HG02970 (cell line): Measurements from ENCODE around the gene EDAR.

ENCODE experiments used
- ATAC-seq: cut with Tn5 transposase; IDR thresholded peaks from one replicate; pipeline ENCODE4 v1.9.1; 2021; ENCODE audit warnings: mild to moderate bottlenecking, moderate library complexity, moderate number of reproducible peaks; ENCODE audit not compliant: unreplicated experiment, low FRiP score

Gene EDAR

GRCh38 chr2:108912629-108912902 lies 76.5 kb downstream of the EDAR start:
- ATAC-seq: no peak

- ATAC-seq: no peak
These were observed 77.0 kb downstream of the EDAR start for GRCh38 chr2:108911807-108912628.

DNA sequence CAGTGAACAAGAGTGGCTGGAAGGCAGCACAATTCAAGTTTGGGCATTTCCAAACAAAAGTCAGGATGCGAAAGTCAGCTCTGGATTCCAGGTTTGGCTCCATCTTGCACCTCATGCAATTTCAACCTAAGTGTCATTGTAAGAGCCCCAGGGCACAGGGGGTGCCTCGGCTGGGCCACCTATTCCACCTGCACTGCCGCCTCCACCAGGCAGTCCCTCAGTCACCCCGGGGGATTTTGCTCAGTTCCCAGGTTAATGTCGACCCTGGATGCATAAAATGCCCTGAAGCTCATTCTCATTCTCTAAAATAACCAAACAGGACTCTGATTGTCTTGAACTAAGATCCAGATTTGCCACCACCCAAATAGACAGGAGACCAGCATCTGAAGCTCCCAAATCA lies 77.6 kb downstream of the EDAR start:
- ATAC-seq: no peak

DNA sequence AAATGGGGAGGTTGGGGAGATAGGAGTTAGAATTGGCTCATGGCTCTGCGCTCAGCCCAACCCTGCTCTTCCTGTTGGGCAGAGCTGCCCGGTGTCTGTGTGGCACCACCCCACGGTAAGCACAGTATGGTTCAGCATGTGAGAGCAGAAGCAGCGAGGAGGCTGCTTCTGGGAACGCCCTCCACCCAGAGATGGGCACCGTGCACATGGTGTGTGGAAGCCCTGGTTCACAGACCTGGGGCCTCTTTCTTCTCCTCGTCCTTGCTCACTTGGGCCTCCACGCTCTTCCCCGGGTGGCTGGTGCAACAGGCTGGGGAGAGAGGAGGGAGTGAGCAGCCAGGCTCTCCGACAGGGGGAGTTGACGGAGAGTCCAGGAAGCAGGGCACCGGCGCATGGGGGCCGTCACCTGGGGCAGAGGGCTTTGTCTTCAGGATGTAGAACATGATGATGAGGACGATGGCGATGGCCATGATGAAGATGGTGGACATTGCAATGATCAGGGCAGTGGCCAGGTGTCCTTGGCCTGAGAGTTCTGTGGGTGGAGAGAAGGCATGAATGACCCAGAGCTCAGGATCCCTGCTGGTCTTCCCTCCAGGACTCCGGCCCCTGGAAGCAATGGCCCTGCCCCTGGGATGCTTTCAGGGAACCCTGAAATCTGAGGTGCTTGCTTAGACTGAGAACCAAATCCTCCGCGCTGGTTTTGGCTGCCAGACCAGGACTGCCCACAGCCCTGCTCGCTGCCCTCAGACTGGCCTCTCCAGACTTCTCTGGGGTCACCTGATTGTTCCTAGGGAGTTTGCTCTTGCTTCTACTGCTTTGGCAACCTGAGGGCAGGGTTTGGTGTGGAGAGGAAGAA lies 78.3 kb downstream of the EDAR start:
- ATAC-seq: no peak

GRCh38 chr2:108910011-108910431 lies 79.0 kb downstream of the EDAR start:
- no peak for ATAC-seq

- no peak for ATAC-seq
These were observed 79.7 kb downstream of the EDAR start for GRCh38 chr2:108909275-108909823.

- ATAC-seq: no peak
These were observed 80.3 kb downstream of the EDAR start for GRCh38 chr2:108908713-108909070.

- ATAC-seq: no peak
These were observed 81.0 kb downstream of the EDAR start for GRCh38 chr2:108907822-108908712.

DNA sequence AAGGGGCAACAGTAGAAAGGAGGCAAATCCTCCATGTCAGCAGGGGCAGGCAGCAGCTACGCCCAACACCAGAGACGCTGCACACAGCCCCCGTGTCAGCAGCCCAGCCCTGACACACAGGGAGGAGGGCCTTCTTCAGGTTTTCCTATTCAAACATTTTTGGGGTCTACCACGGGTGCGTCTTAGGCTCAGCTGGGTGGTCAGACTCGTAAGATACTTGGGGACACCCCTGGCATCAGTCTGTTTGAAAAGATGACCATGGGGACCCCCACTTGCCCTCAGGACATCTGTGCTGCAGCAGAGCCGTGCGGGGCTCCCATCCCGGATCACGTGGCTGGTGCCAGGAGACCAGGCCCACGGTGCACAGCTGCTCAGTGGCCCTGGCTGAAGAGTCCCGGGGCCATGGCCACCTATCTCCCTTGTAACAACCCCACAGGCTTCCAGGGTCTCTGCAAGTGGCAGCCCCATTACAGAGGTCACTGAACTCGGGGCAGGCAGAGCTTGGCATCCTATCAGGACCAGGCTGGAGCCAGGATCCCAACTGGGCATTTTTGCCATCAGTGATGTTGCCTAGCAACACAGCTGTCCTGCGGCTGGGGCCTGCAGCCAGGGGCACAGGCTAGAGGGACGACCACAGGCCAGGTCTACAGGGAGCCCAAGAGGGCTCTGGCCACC lies 82.5 kb downstream of the EDAR start:
- no peak for ATAC-seq

DNA sequence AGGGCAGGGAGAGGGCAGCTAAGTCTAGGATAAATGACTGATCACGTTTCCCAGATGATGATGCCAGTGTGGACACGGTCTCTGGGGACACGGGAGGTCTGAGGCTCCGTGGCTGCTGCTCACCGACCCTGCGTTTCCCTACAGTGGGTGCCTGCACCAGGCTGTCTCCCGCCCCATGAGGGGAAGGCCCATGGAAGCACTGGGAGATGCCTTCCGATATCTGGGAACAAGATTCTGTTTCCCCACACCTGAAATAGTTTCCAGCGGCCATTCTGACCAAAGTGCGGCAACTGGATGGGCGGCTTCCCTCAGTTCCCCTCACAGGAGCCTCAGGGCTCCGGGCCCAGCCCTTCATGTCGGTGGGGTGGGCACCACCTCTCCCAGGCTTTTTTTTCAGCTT lies 83.1 kb downstream of the EDAR start:
- ATAC-seq: no peak

DNA sequence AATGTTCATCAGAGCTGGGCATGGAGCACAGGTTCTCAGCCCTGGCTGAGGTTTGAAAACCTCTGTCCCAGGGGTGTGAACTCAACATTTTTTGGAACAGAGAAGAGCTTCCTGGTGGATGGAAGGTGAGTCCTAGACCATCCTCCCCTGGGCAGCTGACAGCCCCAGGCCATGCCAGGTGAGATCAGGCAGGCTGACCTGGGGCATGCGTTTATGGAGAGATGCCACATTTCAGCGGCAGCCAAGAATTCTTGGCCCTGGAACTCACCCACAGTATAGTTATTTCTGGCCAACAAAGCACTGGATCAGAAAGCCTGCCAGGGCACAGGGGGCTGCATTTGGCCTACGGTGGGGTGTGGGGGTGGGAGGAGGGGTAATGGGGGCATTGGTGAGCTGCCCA lies 83.8 kb downstream of the EDAR start:
- no peak for ATAC-seq

GRCh38 chr2:108904680-108905079 lies 84.3 kb downstream of the EDAR start:
- no peak for ATAC-seq

DNA sequence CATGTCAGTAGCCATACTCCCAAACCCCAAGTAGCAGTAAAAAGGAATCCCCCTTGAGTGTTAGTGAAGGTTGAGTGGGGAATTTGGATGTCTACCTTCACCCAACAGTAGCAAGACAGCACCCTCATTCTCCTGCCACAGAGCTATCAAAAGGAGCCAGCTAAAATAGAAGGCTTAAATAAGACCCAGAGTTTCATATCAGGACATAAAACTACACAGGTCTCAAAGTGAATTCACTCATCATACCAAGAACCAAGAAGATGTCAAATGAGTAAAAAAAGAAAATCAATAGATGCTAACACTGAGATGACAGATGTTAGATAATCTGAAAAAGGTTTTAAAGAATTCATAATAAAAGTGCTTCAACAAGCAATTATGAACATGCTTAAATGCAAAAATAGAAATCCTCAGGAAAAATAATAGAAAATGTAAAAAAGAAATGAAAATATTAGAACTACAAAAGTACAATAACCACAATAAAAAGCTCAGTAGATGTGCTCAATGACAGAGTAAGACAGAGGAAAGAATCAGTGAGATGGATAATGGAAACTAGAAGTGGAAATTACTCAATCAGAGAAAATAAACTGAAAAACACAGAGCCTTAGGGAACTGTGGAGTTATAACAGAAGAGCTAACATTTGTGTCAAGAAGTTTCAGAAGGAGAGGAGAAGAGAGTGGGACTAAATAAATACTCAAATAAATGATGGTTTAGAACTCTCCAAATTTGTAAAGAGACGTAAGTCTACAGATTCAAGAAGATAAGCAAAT lies 90.5 kb downstream of the EDAR start:
- no peak for ATAC-seq

GRCh38 chr2:108896741-108897140 lies 92.3 kb downstream of the EDAR start:
- no peak for ATAC-seq

- no peak for ATAC-seq
These were observed 93.8 kb downstream of the EDAR start for GRCh38 chr2:108895188-108895587.

DNA sequence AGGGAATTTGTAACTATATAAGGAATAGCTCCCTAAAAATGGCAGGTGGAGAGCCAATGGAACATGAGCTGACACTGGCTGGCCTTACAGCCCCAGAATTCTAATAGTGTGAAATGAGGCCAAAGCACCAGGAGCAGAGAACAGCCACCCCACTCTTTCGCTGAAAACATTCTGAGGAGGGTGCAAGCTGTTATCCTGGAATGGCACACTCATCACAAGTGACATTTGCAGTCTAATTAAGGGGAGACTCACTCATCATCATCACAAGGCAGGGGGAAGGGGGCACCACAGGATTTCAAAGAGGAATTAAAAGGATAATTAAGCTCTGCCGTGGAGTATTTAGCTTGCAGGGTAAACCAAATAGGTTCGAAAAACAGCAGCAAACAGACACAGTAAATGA lies 94.3 kb downstream of the EDAR start:
- ATAC-seq: no peak

DNA sequence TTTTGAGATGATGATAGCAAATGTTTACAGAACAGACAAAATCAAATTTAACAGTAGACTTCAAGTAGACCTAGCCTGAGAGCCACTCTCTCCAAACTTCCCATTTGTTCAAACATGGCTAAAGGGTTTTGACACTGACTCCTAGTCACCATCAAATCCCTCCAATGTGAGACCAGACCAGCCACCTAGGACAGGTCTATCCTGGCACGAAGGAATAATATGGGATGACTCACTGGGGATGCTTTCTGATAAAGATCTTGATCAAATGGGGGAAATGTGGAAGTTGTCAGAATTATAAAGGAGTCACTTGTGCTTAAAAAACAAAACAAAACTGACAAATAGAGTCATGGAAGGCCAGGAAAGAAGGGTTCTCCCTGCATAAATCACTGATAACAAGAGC lies 95.7 kb downstream of the EDAR start:
- ATAC-seq: no peak

DNA sequence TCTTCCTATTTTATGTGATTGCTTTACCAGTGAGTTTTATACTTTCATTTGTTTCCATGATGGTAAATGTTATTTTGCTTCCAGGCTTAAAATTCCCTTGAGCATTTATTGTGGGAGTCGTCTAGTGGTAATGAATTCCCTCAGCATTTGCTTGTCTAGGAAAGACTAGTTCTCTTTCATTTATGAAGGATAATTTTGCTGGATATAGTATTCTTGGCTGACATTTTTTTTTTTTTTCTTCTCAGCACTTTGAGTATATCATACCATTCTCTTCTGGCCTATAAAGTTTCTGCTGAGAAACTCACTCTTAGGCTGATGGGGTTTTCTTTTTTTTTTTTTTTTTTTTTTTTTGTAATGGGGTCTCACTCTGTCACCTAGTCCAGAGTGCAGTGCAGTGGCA lies 99.1 kb downstream of the EDAR start:
- no peak for ATAC-seq

DNA sequence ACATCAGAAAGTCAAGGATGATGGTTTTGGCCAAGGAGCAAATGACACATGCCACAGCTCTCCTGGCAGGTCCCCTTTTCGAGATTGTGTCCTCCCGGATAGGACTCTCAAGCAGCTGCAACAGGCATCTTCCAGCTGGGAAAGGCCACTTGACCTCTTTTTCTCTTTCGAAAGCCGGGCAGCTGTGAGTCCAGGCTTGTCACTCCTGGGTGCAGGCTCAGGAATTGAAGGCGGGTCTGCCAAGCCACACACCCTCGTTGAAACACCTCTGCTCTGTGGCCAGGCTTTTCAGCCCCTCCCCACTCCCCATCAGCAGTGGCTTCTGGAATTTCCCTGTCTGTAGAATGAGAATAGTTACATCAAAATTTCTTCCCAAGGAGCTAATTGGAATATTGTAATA lies 104.4 kb downstream of the EDAR start:
- no peak for ATAC-seq
